OCI-LY7 (cell line): ENCODE measurements around the gene NCK2.

Experiments
- EZH2phosphoT487 ChIP-seq: fragments of 200-600 bp; sonication (generic); IDR thresholded peaks from 2 replicates; pipeline ENCODE4 v1.6.1; 2018; ENCODE audit warnings: low read depth, borderline replicate concordance, mild to moderate bottlenecking, mixed run types, antibody characterized with exemption, low read length, moderate library complexity, mixed read lengths
- TF ChIP-seq, protein P1 (sequence below): fragments of 200-600 bp; sonication (generic); conservative IDR thresholded peaks from 2 replicates; pipeline ENCODE4 v1.5.1; 2014; ENCODE audit warnings: mild to moderate bottlenecking, antibody characterized with exemption, low read length, moderate library complexity, mixed read lengths

DNA sequence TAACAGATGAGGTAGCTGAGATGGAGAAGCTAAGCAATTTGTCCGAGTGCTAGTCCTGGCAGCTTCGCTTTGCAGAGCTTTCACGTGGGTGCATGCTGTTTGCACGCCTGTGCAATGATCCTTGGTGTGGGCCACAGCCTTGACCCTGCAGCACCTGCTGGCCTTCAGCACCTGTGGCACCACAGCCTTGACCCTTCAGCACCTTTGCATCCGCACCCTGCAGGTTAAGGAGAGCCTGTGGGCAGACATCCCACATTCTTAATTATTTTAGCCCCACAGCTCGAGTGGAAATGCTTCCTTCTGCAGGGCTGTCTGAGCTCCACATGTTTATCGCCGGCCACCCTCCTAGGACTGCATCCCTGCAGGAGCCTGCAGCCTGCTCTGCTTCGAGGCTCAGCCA is 19.3 kb downstream of the NCK2 start:
- TF ChIP-seq, protein P1, sequence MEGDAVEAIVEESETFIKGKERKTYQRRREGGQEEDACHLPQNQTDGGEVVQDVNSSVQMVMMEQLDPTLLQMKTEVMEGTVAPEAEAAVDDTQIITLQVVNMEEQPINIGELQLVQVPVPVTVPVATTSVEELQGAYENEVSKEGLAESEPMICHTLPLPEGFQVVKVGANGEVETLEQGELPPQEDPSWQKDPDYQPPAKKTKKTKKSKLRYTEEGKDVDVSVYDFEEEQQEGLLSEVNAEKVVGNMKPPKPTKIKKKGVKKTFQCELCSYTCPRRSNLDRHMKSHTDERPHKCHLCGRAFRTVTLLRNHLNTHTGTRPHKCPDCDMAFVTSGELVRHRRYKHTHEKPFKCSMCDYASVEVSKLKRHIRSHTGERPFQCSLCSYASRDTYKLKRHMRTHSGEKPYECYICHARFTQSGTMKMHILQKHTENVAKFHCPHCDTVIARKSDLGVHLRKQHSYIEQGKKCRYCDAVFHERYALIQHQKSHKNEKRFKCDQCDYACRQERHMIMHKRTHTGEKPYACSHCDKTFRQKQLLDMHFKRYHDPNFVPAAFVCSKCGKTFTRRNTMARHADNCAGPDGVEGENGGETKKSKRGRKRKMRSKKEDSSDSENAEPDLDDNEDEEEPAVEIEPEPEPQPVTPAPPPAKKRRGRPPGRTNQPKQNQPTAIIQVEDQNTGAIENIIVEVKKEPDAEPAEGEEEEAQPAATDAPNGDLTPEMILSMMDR = no peak
- no peak for TF ChIP-seq EZH2phosphoT487
